Ectodermal cell (in vitro differentiated cells): ENCODE data around the gene TNNI3K.

Experiments used
- H3K27ac ChIP-seq: 2 replicates; pipeline ENCODE4 v1.7.0; 2013; ENCODE audit warnings: mild to moderate bottlenecking, low read depth, low read length; ENCODE audit not compliant: insufficient read depth, poor library complexity, severe bottlenecking
- H3K27me3 ChIP-seq: 2 replicates; pipeline ENCODE4 v1.7.0; 2013; ENCODE audit warnings: mild to moderate bottlenecking, low read length; ENCODE audit not compliant: insufficient read depth, control insufficient read depth, poor library complexity, severe bottlenecking
- H3K36me3 ChIP-seq: one replicate; pipeline ENCODE4 v1.7.0; 2013; ENCODE audit warnings: low read length; ENCODE audit not compliant: control insufficient read depth, insufficient read depth
- H3K4me1 ChIP-seq: one replicate; pipeline ENCODE4 v1.7.0; 2013; ENCODE audit warnings: low read length; ENCODE audit not compliant: control insufficient read depth, insufficient read depth
- H3K4me3 ChIP-seq: 2 replicates; pipeline ENCODE4 v1.7.0; 2013; ENCODE audit warnings: low read depth, low read length, control low read depth; ENCODE audit not compliant: insufficient read depth
- H3K9me3 ChIP-seq: 2 replicates; pipeline ENCODE4 v1.7.0; 2013; ENCODE audit warnings: mild to moderate bottlenecking, low read length, moderate library complexity; ENCODE audit not compliant: control insufficient read depth
- WGBS, 2 experiments: methylation state at CpG; one replicate each; pipeline ENCODE4 v1.1.7; 2013; ENCODE audit warnings: missing lambda C conversion rate in 2 of 2; 5-methylcytosine and 5-hydroxymethylcytosine counted together

TNNI3K gene

GRCh38 chr1:74504933-74505512, 269.8 kb downstream of the TNNI3K start:
- no peaks in the 10 kb centered on the region for H3K9me3 ChIP-seq
- peak overlapping the region; percentile 77 for H3K27ac ChIP-seq
- H3K27me3 ChIP-seq, result no peaks in the 10 kb centered on the region
- H3K36me3 ChIP-seq, result no peaks in the 10 kb centered on the region
- peaks cover 27% of the 10 kb centered on the region for H3K4me1 ChIP-seq
- H3K4me3 ChIP-seq, result no peak overlapping the region
- WGBS, 2 experiments, result 59 to 64% methylated on average over 11 of the region's 11 CpGs

- Histone ChIP-seq H3K4me1 (peaks cover 27% of the 10 kb centered on the region), H3K9me3 (no peaks in the 10 kb centered on the region), H3K27me3 (no peaks in the 10 kb centered on the region), H3K27ac (peak overlapping the region; percentile 77), H3K4me3 (no peak overlapping the region), H3K36me3 (no peaks in the 10 kb centered on the region)
- 54 to 75% methylated on average over 7 to 8 of the region's 8 CpGs for WGBS, 2 experiments
These were observed 270.9 kb downstream of the TNNI3K start for GRCh38 chr1:74505928-74506710.

- H3K4me1 ChIP-seq, result peaks cover 27% of the 10 kb centered on the region
- 11 to 14% methylated on average over 3 of the region's 3 CpGs for WGBS, 2 experiments
These were observed 273.3 kb downstream of the TNNI3K start for GRCh38 chr1:74508449-74508848.

GRCh38 chr1:74512170-74512915, 277.2 kb downstream of the TNNI3K start, which contains the start of gene LRRC53:
Gene LRRC53 (minus strand): TSS chr1:74512611. CDS start chr1:74483349, 29,262 bp downstream.
- Histone ChIP-seq H3K4me3 (no peak within 1 kb of the TSS), H3K4me1 (peaks cover 8% of the 10 kb centered on the region), H3K9me3 (no peaks in the 10 kb centered on the region), H3K27ac (no peak within 1 kb of the TSS), H3K27me3 (no peaks in the 10 kb centered on the region), H3K36me3 (no peaks in the 10 kb centered on the region)
- WGBS, 2 experiments, result 56 to 67% methylated on average over 2 of the region's 2 CpGs

More at GRCh38 chr1:74508449-74508848, 273.3 kb downstream of the TNNI3K start:
- Histone ChIP-seq H3K9me3 (no peaks in the 10 kb centered on the region), H3K36me3 (no peaks in the 10 kb centered on the region), H3K27me3 (no peaks in the 10 kb centered on the region), H3K4me3 (no peak overlapping the region), H3K27ac (no peak overlapping the region)

GRCh38 chr1:74513411-74514300, 278.5 kb downstream of the TNNI3K start:
- no peak overlapping the region for H3K27ac ChIP-seq
- 90 to 93% methylated on average over 7 to 8 of the region's 8 CpGs for WGBS, 2 experiments
- H3K4me3 ChIP-seq, result no peak overlapping the region
- no peaks in the 10 kb centered on the region for H3K27me3 ChIP-seq
- no peaks in the 10 kb centered on the region for H3K36me3 ChIP-seq
- H3K9me3 ChIP-seq, result no peaks in the 10 kb centered on the region
- peaks cover 5% of the 10 kb centered on the region for H3K4me1 ChIP-seq

- peaks cover 9% of the 10 kb centered on the region for H3K4me1 ChIP-seq
- no peaks in the 10 kb centered on the region for H3K36me3 ChIP-seq
- H3K27me3 ChIP-seq, result no peaks in the 10 kb centered on the region
- no peak overlapping the region for H3K27ac ChIP-seq
- H3K4me3 ChIP-seq, result no peak overlapping the region
- no peaks in the 10 kb centered on the region for H3K9me3 ChIP-seq
- 91 to 94% methylated on average over 6 of the region's 6 CpGs for WGBS, 2 experiments
These were observed 282.4 kb downstream of the TNNI3K start for GRCh38 chr1:74517599-74518051.

- WGBS, 2 experiments, result 38 to 48% methylated on average over 4 of the region's 4 CpGs
- peaks cover 9% of the 10 kb centered on the region for H3K4me1 ChIP-seq
- H3K9me3 ChIP-seq, result no peaks in the 10 kb centered on the region
- no peaks in the 10 kb centered on the region for H3K27me3 ChIP-seq
- no peak overlapping the region for H3K27ac ChIP-seq
- no peak overlapping the region for H3K4me3 ChIP-seq
- no peaks in the 10 kb centered on the region for H3K36me3 ChIP-seq
These were observed 287.0 kb downstream of the TNNI3K start for GRCh38 chr1:74522148-74522547.

GRCh38 chr1:74523873-74524480, 288.8 kb downstream of the TNNI3K start:
- Histone ChIP-seq H3K4me1 (peaks cover 9% of the 10 kb centered on the region), H3K4me3 (no peak overlapping the region), H3K9me3 (no peaks in the 10 kb centered on the region), H3K27ac (no peak overlapping the region), H3K27me3 (no peaks in the 10 kb centered on the region), H3K36me3 (no peaks in the 10 kb centered on the region)
- 77 to 85% methylated on average over 2 of the region's 2 CpGs for WGBS, 2 experiments

DNA sequence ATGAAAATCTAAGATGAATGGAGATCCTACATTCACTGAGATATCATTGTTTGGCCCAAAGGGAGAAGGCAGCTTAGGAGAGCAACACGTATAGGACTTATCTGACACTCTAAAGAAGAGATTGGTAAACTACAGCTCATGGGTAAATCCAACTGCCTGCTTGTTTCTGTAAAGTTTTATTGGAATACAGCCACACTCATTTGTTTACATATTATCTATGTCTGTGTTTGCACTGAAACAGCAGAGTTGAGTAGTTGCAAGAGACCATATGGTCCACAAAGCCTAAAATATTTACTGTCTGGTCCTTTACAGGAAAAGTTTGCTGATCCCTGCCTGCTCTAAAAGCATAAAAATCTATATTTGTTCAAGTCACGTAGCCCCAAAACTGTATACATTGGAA, 291.5 kb downstream of the TNNI3K start:
- no peaks in the 10 kb centered on the region for H3K36me3 ChIP-seq
- H3K9me3 ChIP-seq, result no peaks in the 10 kb centered on the region
- WGBS, 2 experiments, result 93 to 96% methylated on average over 2 of the region's 2 CpGs
- no peak overlapping the region for H3K4me3 ChIP-seq
- H3K27ac ChIP-seq, result no peak overlapping the region
- peaks cover 9% of the 10 kb centered on the region for H3K4me1 ChIP-seq
- H3K27me3 ChIP-seq, result no peaks in the 10 kb centered on the region
